Activated CD8-positive, alpha-beta T cell treated with anti-CD3 and anti-CD28 coated beads for 36 hours (primary cell): ENCODE measurements around the gene TASL. TPM values are rescaled to one million over a fixed set of nuclear protein-coding genes. Genes with fewer than 3 reads are reported as not detected.
"Not testable (repeated sequence)": the region's sequence is repeated elsewhere in the genome, so short reads cannot be mapped to it uniquely, and the experiment has no call there.

Source experiments
- ATAC-seq: fragments of 200-7000 bp; cut with Tn5 transposase; one replicate; pipeline ENCODE4 v1.10.0; 2021; ENCODE audit warnings: mild to moderate bottlenecking, moderate library complexity
- CTCF ChIA-PET: fragments of 350-600 bp; sonication (Branson Sonifier 250); formaldehyde crosslinking; loops from one replicate; lab custom pipeline; 2021; ENCODE audit warnings: antibody characterized with exemption; lab: Charles Lee
- POLR2A ChIA-PET: fragments of 350-600 bp; sonication (Branson Sonifier 250); formaldehyde crosslinking; loops from one replicate; lab custom pipeline; 2021; ENCODE audit warnings: antibody characterized with exemption; lab: Charles Lee
- DNase-seq: peaks from one replicate; pipeline ENCODE4 v3.0.0-alpha.2; 2020
- H3K27ac Mint-ChIP-seq: one replicate; pipeline ENCODE4 v1.8.0; 2021; ENCODE audit warnings: mild to moderate bottlenecking, mixed read lengths
- H3K27me3 Mint-ChIP-seq: one replicate; pipeline ENCODE4 v1.8.0; 2021; ENCODE audit warnings: mixed read lengths
- H3K36me3 Mint-ChIP-seq: one replicate; pipeline ENCODE4 v1.8.0; 2021; ENCODE audit warnings: low read depth, mixed read lengths
- H3K4me1 Mint-ChIP-seq: one replicate; pipeline ENCODE4 v1.8.0; 2021; ENCODE audit warnings: low read depth, mixed read lengths
- H3K4me3 Mint-ChIP-seq: one replicate; pipeline ENCODE4 v1.8.0; 2021; ENCODE audit warnings: mild to moderate bottlenecking, moderate library complexity, mixed read lengths
- H3K9me3 Mint-ChIP-seq: one replicate; pipeline ENCODE4 v1.8.0; 2021; ENCODE audit warnings: mixed read lengths
- CTCF ChIP-seq: fragments of 200-600 bp; IDR thresholded peaks from one replicate; pipeline ENCODE4 v1.8.0; 2022; ENCODE audit warnings: antibody characterized with exemption, mild to moderate bottlenecking
- intact Hi-C: fragments of 100-400 bp; cut with micrococcal nuclease; formaldehyde crosslinking; loops from one replicate; pipeline ENCODE4 v1.10.0; 2022
- total RNA-seq, 2 experiments: library from RNA; stranded (reverse); gene quantifications; one replicate each; pipeline ENCODE4 v1.2.3, GENCODE V29; 2021

TASL gene
- total RNA-seq, 2 experiments from 2014 or later, result 1.7 TPM

DNA sequence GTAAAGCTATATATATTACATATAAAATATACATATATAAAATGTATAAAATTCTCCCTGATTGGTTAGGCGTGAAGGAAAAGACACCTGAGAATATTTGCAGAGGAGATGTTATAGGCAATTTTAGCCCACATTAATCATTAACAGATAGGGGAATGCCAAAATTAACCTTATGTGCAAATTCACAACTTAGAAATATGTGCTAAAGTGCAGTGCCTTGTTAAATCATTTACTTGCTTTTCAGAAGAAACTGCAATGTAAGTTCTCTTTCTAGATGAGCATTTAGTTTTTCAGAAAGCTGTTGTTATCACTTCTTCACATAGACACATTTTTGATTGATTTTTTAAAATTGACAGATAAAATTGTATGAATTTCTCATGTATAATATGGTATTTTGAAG is 5.6 kb downstream of the TASL start:
- ChIA-PET POLR2A (no interaction called here), CTCF (interaction anchor here (0.6 to 3.8 kb wide), 4 partner anchors 8 to 21 kb away, joined by 3 to 30 read pairs (median 4); no protein-coding TSS in a partner anchor)
- H3K27me3 Mint-ChIP-seq, result no peaks in the 10 kb centered on the region
- peaks cover 18% of the 10 kb centered on the region for H3K4me1 Mint-ChIP-seq
- no peak for TF ChIP-seq CTCF
- intact Hi-C loops, result loop anchor here (5.0 to 10.0 kb wide), 2 partner anchors 83 to 140 kb away; partner anchors contain the start of gene GK
- H3K27ac Mint-ChIP-seq, result no peak overlapping the region
- ATAC-seq, result no peak
- no peak overlapping the region for H3K4me3 Mint-ChIP-seq
- DNase-seq, result no peak
- no peaks in the 10 kb centered on the region for H3K9me3 Mint-ChIP-seq
- H3K36me3 Mint-ChIP-seq, result peaks cover 7% of the 10 kb centered on the region

DNA sequence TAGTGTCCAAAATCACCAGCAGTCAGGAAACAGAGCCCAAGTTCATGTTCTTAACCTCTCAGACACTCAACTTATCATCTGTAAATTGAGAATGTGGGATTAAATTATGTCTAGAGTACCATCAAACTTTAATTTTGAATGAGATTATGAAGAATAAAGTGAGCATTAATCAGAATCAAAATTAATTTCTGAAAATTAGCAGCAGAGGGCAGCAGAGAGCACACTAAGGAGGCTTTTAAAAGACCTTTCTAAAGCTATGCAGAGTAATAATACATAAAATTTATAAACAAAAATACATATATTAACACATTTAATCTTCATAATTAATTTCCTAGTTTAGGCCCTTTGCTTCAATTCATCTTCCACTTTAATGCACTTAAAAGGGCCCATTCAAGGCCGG is 7.1 kb downstream of the TASL start:
- Mint-ChIP-seq H3K4me1 (peaks cover 16% of the 10 kb centered on the region), H3K9me3 (no peaks in the 10 kb centered on the region), H3K27me3 (no peaks in the 10 kb centered on the region), H3K4me3 (no peak overlapping the region), H3K27ac (no peak overlapping the region), H3K36me3 (peaks cover 7% of the 10 kb centered on the region)
- intact Hi-C loops, result loop anchor here (5.0 to 10.0 kb wide), 2 partner anchors 84 to 142 kb away; partner anchors contain the start of gene GK
- peak; percentile 69 for TF ChIP-seq CTCF
- ChIA-PET CTCF (interaction anchor here (0.5 to 3.8 kb wide), 6 partner anchors 9 to 325 kb away, joined by 3 to 30 read pairs (median 4); no protein-coding TSS in a partner anchor), POLR2A (no interaction called here)
- DNase-seq (no peak), ATAC-seq (no peak)

DNA sequence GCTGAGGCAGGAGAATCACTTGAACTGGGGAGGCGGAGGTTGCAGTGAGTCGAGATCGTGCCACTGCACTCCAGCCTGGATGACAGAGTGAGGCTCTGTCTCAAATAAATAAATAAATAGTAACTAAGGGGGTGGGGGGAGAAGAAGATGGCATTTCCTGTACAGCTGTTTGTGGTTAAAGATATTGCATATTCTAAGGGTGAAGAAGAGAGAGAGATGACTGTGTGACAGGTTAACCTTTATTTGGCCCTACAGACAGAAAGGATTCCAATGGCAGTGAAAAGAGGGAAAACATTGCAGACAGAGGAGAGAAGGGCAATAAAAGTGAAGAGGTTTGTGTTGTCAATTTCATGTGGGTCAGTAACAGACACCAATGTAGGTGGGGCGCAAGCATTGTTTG is 9.4 kb downstream of the TASL start:
- CTCF ChIA-PET, result no interaction called here

DNA sequence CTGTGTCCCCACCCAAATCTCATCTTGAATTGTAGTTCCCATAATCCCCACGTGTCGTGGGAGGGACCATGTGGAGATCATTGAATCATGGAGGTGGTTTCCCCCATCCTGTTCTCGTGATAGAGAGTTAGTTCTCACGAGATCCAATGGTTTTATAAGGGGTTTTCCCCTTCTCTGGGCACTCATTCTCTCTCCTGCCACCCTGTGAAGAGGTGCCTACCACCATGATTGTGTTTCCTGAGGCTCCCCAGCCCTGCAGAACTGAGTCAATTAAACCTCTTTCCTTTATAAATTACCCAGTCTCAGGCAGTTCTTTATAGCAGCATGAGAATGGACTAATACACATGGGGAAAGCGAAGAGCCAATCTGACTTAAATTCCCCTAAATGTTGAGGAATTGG is 14.5 kb downstream of the TASL start:
- CTCF ChIA-PET, H3K4me3 Mint-ChIP-seq, DNase-seq, POLR2A ChIA-PET, H3K27me3 Mint-ChIP-seq, H3K4me1 Mint-ChIP-seq, intact Hi-C loops, H3K9me3 Mint-ChIP-seq, H3K36me3 Mint-ChIP-seq, H3K27ac Mint-ChIP-seq, ATAC-seq: not testable (repeated sequence)

More for the DNA sequence above, 9.4 kb downstream of the TASL start:
- TF ChIP-seq CTCF, result no peak
- H3K4me1 Mint-ChIP-seq, result peaks cover 6% of the 10 kb centered on the region
- ATAC-seq (no peak), DNase-seq (no peak)
- H3K4me3 Mint-ChIP-seq, result no peak overlapping the region
- no peaks in the 10 kb centered on the region for H3K9me3 Mint-ChIP-seq
- H3K36me3 Mint-ChIP-seq, result no peaks in the 10 kb centered on the region
- no peak overlapping the region for H3K27ac Mint-ChIP-seq
- intact Hi-C loops, result no loop called here
- H3K27me3 Mint-ChIP-seq, result no peaks in the 10 kb centered on the region
- POLR2A ChIA-PET, result no interaction called here

DNA sequence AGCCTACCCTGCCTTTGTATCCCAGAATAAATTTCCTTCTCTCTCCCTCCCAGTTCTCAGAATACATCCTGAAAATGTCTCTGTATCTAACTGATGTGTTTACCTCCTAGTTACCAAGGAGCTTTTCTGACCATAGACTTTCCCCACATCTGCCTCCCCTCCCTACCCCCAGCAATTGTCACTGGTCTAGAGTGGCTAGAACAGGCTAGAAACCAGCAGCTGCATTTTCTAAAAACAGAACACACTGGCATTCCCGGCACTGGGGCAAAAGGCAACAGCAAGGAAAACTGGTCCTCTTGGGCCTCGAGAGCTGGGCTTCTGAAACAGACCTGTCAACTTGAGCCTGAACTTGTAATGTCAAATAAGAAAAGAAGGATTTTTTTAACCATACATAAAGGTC is 16.4 kb downstream of the TASL start:
- H3K9me3 Mint-ChIP-seq, result no peaks in the 10 kb centered on the region
- ChIA-PET CTCF (interaction anchor here (1.9 kb wide), 1 partner anchor 10 kb away, joined by 6 read pairs; no protein-coding TSS in a partner anchor), POLR2A (no interaction called here)
- H3K4me1 Mint-ChIP-seq, result no peaks in the 10 kb centered on the region
- no peaks in the 10 kb centered on the region for H3K27me3 Mint-ChIP-seq
- H3K36me3 Mint-ChIP-seq, result peaks cover 5% of the 10 kb centered on the region
- ATAC-seq (no peak), DNase-seq (no peak)
- no peak overlapping the region for H3K4me3 Mint-ChIP-seq
- H3K27ac Mint-ChIP-seq, result no peak overlapping the region
- intact Hi-C loops, result no loop called here
- no peak for TF ChIP-seq CTCF
